Measurements from ENCODE around the gene LARGE1. TPM values are rescaled to one million over a fixed set of nuclear protein-coding genes. Genes with fewer than 3 reads are reported as not detected.

Gene LARGE1
- total RNA-seq, 1 experiment from 2014 or later: 5.8 TPM

- intact Hi-C loops (cut with micrococcal nuclease; ENCODE audit: unreplicated experiment): no loop called here
- H3K4me1 Mint-ChIP-seq (ENCODE audit: low read depth, unreplicated experiment): no peaks in the 10 kb centered on the region
- TF ChIP-seq, protein P1, sequence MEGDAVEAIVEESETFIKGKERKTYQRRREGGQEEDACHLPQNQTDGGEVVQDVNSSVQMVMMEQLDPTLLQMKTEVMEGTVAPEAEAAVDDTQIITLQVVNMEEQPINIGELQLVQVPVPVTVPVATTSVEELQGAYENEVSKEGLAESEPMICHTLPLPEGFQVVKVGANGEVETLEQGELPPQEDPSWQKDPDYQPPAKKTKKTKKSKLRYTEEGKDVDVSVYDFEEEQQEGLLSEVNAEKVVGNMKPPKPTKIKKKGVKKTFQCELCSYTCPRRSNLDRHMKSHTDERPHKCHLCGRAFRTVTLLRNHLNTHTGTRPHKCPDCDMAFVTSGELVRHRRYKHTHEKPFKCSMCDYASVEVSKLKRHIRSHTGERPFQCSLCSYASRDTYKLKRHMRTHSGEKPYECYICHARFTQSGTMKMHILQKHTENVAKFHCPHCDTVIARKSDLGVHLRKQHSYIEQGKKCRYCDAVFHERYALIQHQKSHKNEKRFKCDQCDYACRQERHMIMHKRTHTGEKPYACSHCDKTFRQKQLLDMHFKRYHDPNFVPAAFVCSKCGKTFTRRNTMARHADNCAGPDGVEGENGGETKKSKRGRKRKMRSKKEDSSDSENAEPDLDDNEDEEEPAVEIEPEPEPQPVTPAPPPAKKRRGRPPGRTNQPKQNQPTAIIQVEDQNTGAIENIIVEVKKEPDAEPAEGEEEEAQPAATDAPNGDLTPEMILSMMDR (IDR thresholded peaks at IDR 0.05; ENCODE audit: insufficient read depth in 1 of 2, low read depth in 1 of 2, low read length in 1 of 2, severe bottlenecking in 1 of 2, unreplicated experiment in 1 of 2): no peak
- no TSS peak for BruUV-seq (replicated peaks)
- no peak overlapping the region for H3K4me3 Mint-ChIP-seq (ENCODE audit: unreplicated experiment)
- H3K27me3 Mint-ChIP-seq (ENCODE audit: insufficient read depth, unreplicated experiment): no peaks in the 10 kb centered on the region
- ChIA-PET POLR2A (no interaction called here), CTCF (no interaction called here)
- H3K27ac Mint-ChIP-seq (ENCODE audit: unreplicated experiment): no peak overlapping the region
- no peak for DNase-seq
- Histone ChIP-seq H3K4me1 (no peaks in the 10 kb centered on the region), H3K36me3 (ENCODE audit: control insufficient read depth, insufficient read depth, low read length) (no peaks in the 10 kb centered on the region), H3K9me3 (no peaks in the 10 kb centered on the region), H3K27me3 (replicated peaks; ENCODE audit: control insufficient read depth, insufficient read depth, low read length) (no peaks in the 10 kb centered on the region), H3K4me3 (ENCODE audit: low read depth, low read length) (no peak overlapping the region)
- H3K36me3 Mint-ChIP-seq (ENCODE audit: insufficient read depth, unreplicated experiment): no peaks in the 10 kb centered on the region
- peaks cover 19% of the 10 kb centered on the region for H3K9me3 Mint-ChIP-seq (ENCODE audit: unreplicated experiment)
These were observed 200.0 kb downstream of the LARGE1 start for GRCh38 chr22:33720166-33720878.

DNA sequence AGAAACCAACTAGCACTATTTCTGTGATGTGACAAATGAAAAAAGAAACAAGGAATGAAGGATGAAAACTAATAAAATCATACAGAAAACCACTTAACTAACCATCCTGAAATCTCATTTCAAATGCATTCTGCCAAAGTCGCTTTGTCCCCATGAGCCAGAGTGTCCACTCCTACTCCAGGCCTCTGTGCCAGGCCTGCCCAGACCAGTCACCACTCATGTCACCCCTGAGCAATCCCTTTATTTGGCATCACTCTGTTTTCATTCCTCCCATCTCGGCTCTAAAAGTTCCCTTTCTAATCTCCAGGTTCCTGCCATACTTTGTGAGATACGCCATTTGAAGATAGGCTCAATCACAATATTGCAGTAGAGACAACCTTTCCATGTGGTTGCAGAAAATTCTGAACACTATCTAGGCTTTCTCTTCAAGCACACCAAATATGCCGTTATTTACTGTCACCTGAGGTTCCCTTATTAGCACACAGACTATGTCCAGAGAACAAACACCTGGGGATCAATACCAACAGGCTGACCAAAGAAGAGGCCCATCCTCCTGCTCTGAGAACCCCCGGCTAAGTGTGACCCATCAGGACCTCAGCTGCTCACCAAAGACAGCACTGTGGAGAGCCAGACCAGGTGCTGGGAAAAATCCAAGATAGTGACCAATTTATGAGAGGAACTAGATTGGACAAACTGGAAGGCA is 202.4 kb downstream of the LARGE1 start:
- ChIA-PET CTCF (no interaction called here), POLR2A (no interaction called here)
- no peaks in the 10 kb centered on the region for H3K36me3 Mint-ChIP-seq (ENCODE audit: insufficient read depth, unreplicated experiment)
- H3K4me1 Mint-ChIP-seq (ENCODE audit: low read depth, unreplicated experiment): no peaks in the 10 kb centered on the region
- peaks cover 18% of the 10 kb centered on the region for H3K9me3 Mint-ChIP-seq (ENCODE audit: unreplicated experiment)
- Histone ChIP-seq H3K4me1 (no peaks in the 10 kb centered on the region), H3K4me3 (ENCODE audit: low read depth, low read length) (no peak overlapping the region), H3K27me3 (replicated peaks; ENCODE audit: control insufficient read depth, insufficient read depth, low read length) (no peaks in the 10 kb centered on the region), H3K9me3 (no peaks in the 10 kb centered on the region), H3K36me3 (ENCODE audit: control insufficient read depth, insufficient read depth, low read length) (no peaks in the 10 kb centered on the region)
- H3K27me3 Mint-ChIP-seq (ENCODE audit: insufficient read depth, unreplicated experiment): no peaks in the 10 kb centered on the region
- no peak overlapping the region for H3K4me3 Mint-ChIP-seq (ENCODE audit: unreplicated experiment)
- TF ChIP-seq, protein P1 (IDR thresholded peaks at IDR 0.05; ENCODE audit: insufficient read depth in 1 of 2, low read depth in 1 of 2, low read length in 1 of 2, severe bottlenecking in 1 of 2, unreplicated experiment in 1 of 2): no peak
- intact Hi-C loops (cut with micrococcal nuclease; ENCODE audit: unreplicated experiment): no loop called here
- DNase-seq: no peak
- no TSS peak for BruUV-seq (replicated peaks)
- H3K27ac Mint-ChIP-seq (ENCODE audit: unreplicated experiment): no peak overlapping the region

GRCh38 chr22:33715237-33715985 is 204.9 kb downstream of the LARGE1 start:
- ChIA-PET CTCF (no interaction called here), POLR2A (no interaction called here)
- no peak for DNase-seq
- intact Hi-C loops (cut with micrococcal nuclease; ENCODE audit: unreplicated experiment): no loop called here
- Mint-ChIP-seq H3K9me3 (ENCODE audit: unreplicated experiment) (peaks cover 27% of the 10 kb centered on the region), H3K27ac (ENCODE audit: unreplicated experiment) (no peak overlapping the region), H3K27me3 (ENCODE audit: insufficient read depth, unreplicated experiment) (no peaks in the 10 kb centered on the region), H3K4me1 (ENCODE audit: low read depth, unreplicated experiment) (no peaks in the 10 kb centered on the region), H3K36me3 (ENCODE audit: insufficient read depth, unreplicated experiment) (no peaks in the 10 kb centered on the region), H3K4me3 (ENCODE audit: unreplicated experiment) (no peak overlapping the region)
- Histone ChIP-seq H3K27me3 (replicated peaks; ENCODE audit: control insufficient read depth, insufficient read depth, low read length) (no peaks in the 10 kb centered on the region), H3K4me3 (ENCODE audit: low read depth, low read length) (no peak overlapping the region), H3K9me3 (no peaks in the 10 kb centered on the region), H3K4me1 (no peaks in the 10 kb centered on the region), H3K36me3 (ENCODE audit: control insufficient read depth, insufficient read depth, low read length) (no peaks in the 10 kb centered on the region)
- no TSS peak for BruUV-seq (replicated peaks)
- TF ChIP-seq, protein P1 (IDR thresholded peaks at IDR 0.05; ENCODE audit: insufficient read depth in 1 of 2, low read depth in 1 of 2, low read length in 1 of 2, severe bottlenecking in 1 of 2, unreplicated experiment in 1 of 2): no peak
